GM21360 (cell line): ENCODE measurements around the gene TMEM259.

Experiments
- ATAC-seq: cut with Tn5 transposase; IDR thresholded peaks from one replicate; pipeline ENCODE4 v1.9.1; 2021; ENCODE audit warnings: mild to moderate bottlenecking, moderate library complexity; ENCODE audit not compliant: unreplicated experiment

The TMEM259 gene

DNA sequence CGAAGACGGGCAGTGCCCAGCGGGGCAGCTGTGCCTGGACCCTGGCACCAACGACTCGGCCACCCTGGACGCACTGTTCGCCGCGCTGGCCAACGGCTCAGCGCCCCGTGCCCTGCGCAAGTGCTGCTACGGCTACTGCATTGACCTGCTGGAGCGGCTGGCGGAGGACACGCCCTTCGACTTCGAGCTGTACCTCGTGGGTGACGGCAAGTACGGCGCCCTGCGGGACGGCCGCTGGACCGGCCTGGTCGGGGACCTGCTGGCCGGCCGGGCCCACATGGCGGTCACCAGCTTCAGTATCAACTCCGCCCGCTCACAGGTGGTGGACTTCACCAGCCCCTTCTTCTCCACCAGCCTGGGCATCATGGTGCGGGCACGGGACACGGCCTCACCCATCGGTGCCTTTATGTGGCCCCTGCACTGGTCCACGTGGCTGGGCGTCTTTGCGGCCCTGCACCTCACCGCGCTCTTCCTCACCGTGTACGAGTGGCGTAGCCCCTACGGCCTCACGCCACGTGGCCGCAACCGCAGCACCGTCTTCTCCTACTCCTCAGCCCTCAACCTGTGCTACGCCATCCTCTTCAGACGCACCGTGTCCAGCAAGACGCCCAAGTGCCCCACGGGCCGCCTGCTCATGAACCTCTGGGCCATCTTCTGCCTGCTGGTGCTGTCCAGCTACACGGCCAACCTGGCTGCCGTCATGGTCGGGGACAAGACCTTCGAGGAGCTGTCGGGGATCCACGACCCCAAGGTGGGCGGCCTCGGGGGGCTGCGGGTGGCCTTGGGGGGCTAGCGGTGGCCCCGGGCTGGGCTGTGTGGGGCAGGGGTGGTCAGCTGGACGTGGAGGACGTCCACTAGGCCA lies 15.9 kb downstream of the TMEM259 start:
- ATAC-seq = no peak

DNA sequence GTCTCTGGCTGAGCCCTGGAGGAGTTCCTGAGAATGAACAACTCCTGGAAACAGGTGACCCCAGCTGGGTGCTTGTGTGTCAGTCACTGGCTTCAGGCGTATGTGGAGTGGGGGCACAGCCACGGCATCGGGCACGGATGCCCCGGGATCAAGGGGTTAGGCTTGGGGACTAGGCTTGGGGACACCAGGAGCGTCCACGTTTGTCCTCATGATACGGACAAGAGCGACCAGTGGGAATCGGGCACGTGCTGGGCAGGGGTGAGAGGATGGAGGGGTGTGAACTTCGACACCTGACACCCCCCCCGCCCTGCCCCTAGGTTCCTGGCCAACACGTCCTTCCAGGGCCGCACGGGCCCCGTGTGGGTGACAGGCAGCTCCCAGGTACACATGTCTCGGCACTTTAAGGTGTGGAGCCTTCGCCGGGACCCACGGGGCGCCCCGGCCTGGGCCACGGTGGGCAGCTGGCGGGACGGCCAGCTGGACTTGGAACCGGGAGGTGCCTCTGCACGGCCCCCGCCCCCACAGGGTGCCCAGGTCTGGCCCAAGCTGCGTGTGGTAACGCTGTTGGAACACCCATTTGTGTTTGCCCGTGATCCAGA lies 16.6 kb downstream of the TMEM259 start:
- no peak for ATAC-seq

GRCh38 chr19:1003283-1003682 lies 17.6 kb downstream of the TMEM259 start:
- no peak for ATAC-seq

DNA sequence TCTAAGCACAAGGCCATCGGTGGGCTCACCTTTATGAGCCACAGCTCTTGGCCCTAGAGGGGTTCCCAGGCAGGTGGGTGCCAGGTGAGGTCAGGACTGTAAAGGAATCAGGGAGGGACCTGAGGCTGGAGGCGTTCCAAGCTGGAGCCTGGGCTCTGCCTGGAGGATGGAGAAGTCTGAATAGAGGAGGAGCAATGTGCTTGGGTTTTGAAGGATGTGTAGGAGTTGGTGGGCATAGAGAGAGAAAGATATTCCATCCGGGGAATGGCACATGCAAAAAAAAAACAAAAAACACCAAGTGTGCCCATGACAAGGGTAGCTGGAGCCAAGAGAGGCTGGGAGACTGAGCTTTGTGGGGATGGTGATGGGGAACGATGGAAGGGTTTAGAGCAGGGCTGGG lies 18.3 kb downstream of the TMEM259 start:
- ATAC-seq = no peak

- ATAC-seq = no peak
Measured at GRCh38 chr19:1001538-1002166, 19.3 kb downstream of the TMEM259 start.

DNA sequence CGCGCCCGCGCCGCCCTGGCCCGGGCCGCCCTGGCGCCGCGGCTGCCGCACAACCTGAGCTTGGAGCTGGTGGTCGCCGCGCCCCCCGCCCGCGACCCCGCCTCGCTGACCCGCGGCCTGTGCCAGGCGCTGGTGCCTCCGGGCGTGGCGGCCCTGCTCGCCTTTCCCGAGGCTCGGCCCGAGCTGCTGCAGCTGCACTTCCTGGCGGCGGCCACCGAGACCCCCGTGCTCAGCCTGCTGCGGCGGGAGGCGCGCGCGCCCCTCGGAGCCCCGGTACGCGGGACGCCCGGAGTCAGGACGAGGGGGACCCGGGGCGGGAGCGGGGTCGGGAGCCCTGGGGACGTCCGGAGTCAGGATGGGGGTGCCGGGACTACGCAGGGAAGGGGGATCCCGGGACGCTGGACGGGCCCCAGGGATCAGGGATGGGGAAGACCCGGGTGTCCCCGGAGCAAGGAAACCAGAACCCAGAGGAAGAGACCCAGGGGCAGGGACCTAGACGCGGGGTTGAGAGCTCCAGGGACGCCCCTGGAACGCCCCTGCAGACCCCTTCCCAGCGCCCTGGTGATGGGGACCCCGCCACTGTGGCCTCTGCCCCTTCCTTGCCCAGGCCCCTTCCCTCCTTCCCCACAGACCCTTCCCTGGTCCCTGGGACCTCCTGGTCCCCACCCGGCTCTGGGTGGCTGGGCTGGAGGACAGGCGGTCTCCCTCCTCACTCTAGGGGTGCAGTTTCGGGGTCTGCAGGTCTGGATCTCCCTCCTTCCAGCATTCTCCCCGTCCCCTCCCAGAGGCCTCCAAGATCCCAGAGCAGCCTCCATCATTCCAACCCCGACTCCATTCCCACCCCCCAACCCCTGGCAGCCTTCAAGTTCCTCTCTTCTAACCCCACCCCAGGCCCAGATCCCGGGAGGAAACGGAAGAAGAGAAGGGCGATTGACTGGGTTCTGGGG lies 20.1 kb downstream of the TMEM259 start:
- no peak for ATAC-seq

- ATAC-seq = no peak
Measured at GRCh38 chr19:1000095-1000494, 20.8 kb downstream of the TMEM259 start, which contains the start of gene GRIN3B. Gene GRIN3B, plus strand, starts transcription at chr19:1000419. Its CDS starts 19 bp downstream, at chr19:1000438.

DNA sequence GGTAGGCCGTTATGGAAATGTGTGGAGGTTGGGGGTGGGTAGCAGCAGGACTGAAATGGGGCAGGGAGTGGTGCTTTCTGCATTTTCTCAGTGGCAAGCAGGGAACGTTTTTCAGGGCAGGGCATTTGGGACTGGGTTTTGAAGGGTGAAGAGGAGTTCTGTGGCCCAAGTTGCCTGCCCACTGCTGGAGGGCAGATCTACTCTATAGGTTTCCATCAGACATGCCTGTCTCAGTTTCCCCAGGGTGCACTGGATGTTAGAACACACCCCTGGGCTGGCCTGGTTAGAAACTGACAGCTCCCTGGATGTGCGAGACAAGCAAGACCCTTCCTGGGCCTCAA lies 21.6 kb downstream of the TMEM259 start:
- ATAC-seq = no peak

DNA sequence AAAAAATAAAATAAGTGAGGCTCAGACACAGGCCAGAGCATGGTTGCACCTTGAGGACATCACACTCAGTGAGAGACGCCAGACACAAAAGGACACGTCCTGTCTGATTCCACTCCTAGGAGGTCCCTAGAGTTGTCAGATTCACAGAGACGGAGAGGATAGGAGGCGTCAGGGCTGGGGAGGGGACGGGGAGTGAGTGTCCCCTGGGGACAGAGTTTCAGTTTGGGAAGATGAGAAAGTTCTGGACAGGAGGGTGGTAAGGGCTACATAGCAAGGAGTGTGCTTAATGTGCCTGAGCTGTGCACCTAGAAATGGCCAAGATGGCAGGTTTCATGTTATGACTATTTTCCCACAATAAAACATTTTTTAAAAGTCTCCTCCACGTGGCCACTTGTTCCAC lies 22.9 kb downstream of the TMEM259 start:
- ATAC-seq = no peak

DNA sequence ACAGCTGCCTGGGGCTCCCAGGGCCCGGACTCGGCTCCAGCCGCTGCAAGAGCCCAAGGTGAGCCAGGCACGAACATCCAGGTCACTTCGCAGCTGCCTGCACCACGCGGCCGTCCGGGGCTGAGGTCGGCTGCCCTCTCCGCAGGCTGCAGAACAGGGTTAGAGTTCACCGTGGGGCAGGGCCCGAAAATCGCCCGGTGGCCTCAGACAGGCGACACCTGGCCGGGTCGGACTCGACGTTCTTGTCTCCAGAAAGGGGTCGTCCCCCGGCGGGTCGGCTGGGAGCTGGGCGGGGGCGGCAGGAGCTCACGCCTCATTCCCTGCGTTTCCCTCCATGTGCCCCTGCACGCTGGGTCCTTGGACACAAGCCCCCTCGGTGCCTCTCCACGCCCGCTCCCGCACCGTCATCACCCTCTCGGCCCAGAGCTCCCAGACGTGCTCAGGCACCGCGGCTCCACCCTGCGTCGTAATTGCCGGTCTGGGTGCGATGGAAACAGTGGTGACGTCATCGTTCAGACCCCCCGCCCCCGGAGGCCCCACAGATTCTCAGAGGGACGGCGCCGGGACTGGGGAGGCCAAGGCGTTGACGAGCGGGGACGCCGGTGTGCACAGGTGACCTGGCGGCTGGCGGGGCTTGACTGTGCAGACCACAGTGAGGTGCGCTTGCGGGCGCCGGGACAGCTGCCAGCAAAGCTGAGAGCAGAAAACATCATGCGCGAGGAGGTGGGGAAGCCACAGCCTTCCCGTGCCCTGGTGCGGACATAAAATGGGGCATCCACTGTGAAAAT lies 24.7 kb downstream of the TMEM259 start:
- ATAC-seq = no peak

- no peak for ATAC-seq
Measured at GRCh38 chr19:995051-995827, 25.7 kb downstream of the TMEM259 start.

GRCh38 chr19:994516-994915 lies 26.4 kb downstream of the TMEM259 start:
- ATAC-seq = no peak

DNA sequence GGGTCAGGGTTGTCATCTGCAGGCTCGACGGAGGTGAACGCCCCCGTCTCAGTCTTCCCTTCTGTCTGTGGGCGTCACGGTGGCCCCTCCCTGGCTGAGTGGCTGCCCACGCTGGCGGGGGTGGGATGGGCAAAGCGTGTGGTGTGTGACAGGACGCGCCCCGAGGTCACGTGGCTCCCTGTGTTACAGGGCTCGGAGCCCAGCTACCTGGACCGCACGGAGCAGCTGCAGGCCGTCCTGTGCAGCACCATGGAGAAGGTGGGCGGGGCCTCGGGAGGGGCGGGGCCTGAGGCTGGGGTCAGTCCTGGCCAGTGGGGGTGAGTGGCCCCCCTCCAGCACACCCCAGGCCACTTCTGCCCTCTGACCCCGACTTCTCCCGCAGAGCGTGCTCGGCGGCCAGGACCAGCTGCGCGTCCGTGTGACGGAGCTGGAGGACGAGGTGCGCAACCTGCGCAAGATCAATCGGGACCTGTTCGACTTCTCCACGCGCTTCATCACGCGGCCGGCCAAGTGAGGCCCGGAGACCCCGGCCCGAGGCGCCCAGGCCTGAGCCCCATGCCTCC lies 27.0 kb downstream of the TMEM259 start:
- ATAC-seq = no peak

- no peak for ATAC-seq
Measured at GRCh38 chr19:993361-993830, 27.5 kb downstream of the TMEM259 start.

DNA sequence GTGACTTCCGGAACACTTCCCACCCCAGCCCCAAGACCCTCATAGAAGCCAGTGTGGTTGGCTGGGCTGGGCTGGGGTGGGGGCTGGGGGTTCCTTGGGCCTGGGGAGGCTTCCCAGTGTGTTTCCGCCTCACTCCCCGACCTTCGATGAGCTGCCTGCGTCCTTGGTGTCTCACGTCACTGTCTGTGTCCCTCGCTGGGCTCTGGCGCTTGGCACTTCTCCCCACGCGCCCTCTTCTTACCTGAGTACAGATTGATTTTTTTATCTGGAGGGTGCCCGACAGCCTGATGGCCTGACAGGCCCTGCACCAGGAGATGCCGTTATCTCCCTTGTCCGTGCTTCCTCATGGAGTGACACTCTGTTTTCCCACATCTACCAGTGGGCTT lies 28.3 kb downstream of the TMEM259 start:
- no peak for ATAC-seq

DNA sequence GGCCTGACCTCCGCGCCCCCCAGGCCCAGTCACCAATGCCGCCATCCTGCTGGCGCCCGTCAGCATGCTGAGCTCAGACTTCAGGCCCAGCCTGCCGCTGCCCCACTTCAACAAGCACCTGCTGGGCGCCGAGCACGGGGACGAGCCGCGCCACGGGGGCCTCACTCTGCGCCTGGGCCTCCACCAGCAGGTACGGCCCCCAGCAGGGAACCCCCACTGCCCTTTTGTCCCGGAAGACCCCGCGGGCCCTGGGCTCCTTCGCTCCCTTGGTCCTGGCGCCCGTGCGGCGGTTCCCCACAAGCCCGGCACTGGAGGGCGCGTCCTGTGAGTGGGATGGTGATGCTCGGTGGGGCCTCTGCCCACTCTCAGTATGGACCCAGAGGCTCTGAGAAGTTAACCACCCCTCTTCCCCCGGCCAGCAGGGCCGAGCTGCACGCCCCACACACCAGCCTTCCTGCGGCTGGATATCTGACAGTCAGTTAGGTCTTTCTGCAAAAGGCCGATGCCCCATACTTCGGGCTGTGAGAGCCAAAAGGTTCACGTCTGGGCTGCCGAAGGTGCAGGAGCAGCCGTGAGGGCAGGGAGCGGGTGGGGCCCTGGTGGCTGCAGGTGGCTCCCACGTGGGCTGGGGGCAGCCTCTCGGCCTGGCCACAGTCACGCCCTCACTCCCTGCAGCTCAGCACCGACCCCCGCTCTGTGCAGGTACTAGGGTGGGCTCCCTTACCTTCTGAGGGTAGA lies 28.8 kb downstream of the TMEM259 start:
- no peak for ATAC-seq

DNA sequence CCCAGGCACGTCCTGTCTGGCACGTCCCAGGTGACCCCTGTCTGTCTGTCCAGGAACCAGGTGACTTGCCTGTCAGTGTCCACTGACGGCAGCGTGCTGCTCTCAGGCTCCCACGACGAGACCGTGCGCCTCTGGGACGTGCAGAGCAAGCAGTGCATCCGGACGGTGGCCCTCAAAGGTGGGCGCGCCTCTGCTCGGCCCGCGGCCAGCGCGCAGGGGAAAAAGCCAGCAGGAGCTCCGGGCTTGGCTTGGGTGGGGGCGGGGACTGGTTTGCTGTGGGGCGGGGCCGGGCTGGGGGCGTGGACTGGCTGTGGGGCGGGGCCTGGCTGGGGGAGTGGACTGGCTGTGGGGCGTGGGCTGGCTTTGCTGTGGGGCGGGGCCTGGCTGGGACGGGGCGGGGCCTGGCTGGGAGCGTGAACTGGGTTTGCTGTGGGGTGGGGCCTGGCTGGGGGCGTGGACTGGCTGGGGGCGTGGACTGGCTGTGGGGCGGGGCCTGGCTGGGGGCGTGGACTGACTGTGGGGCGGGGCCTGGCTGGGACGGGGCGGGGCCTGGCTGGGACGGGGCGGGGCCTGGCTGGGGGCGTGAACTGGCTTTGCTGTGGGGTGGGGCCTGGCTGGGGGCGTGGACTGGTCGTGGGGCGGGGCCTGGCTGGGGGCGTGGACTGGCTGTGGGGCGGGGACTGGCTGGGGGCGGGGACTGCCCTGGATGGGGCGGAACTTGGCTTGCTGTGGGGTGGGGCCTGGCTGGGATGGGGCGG lies 29.6 kb downstream of the TMEM259 start:
- no peak for ATAC-seq

- ATAC-seq = no peak
Measured at GRCh38 chr19:990746-991145, 30.2 kb downstream of the TMEM259 start.
